ENCODE measurements around the gene HERPUD2.
A peak's percentile ranks its signal among the peaks of the same experiment; 100 is the strongest.
"Not testable (repeated sequence)": the region's sequence is repeated elsewhere in the genome, so short reads cannot be mapped to it uniquely, and the experiment has no call there.

Gene HERPUD2

DNA sequence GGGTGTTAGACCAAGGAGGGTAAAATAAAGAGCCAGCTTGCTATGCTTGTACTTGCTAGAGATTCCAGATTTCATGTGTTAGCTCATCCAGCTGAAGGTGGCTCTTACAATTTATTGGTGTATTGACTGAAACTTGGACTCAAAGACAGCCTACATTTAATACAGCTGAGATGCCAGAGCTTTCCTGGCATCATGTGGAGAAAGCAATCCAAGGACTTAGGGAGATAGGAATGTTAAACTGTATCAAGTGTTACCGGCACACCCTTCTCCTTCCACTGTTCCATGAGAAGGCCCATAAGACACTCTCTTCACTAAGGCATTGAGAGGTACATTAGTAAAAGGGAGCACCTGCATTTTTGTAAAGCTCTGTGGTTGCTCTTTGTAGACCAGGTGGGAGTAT lies 9.3 kb upstream of the HERPUD2 start:
- no peak overlapping the region for H3K4me3 ChIP-seq (ENCODE audit: low read length)
- H3K4me1 ChIP-seq (ENCODE audit: insufficient read depth, low read length): no peaks in the 10 kb centered on the region
- H2AFZ ChIP-seq (ENCODE audit: low read depth, low read length): no peak overlapping the region
- H3K36me3 ChIP-seq (ENCODE audit: insufficient read depth, low read length): no peaks in the 10 kb centered on the region
- H3K27me3 ChIP-seq (ENCODE audit: insufficient read depth, low read length): no peaks in the 10 kb centered on the region
- no peaks in the 10 kb centered on the region for H3K9me3 ChIP-seq (ENCODE audit: low read length)

DNA sequence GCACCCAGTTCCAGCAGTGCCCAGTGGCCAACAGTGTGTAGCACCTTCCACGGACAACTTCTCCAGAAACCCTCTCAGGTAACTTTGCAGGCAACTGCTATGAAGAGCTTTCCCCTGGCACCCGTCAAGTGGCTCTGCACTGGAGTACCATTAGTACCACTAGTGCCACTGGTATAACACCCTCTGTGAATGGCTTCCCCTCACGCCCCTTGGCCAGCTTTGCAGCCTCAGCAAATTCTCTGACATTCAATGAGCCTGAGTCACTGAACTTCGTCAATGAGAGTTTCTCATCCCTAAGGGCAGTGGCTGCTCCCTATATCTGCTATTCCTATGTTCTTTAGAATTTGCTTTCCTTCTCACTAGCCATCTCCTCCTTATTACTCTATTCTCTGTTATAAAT lies 7.6 kb upstream of the HERPUD2 start:
- Histone ChIP-seq H3K9me3 (ENCODE audit: low read length) (no peaks in the 10 kb centered on the region), H3K4me3 (ENCODE audit: low read length) (no peak overlapping the region), H3K4me1 (ENCODE audit: insufficient read depth, low read length) (no peaks in the 10 kb centered on the region), H2AFZ (ENCODE audit: low read depth, low read length) (no peak overlapping the region), H3K27me3 (ENCODE audit: insufficient read depth, low read length) (no peaks in the 10 kb centered on the region), H3K36me3 (ENCODE audit: insufficient read depth, low read length) (no peaks in the 10 kb centered on the region)

DNA sequence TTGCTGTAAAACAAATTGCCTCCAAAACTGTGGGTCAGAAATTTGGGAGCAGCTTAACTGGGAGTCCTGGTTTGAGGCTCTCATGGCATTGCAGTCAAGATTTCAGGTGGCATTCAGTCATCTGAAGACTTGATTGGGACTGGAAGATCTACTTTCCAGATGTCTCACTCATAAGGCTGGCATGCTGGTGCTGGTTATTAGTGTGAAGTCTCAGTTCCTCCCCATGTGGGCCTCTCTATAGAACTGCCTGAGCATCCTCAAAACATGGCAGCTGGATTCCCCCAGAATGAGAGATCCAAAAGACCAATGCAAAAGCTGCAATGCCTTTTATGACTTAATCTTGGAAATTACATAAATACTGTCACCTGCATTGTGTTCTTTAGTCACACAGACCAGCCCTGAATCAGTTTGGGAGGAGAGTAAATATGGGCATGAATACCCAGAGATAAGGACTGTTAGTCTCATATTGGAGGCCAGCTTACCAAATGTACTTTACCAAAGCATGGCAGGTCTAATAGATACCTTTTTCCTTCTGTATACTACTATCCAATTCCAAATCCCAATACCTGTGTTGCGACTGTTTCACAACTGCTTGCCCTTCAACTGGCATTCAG lies 6.5 kb upstream of the HERPUD2 start:
- Histone ChIP-seq H3K9me3 (ENCODE audit: low read length) (no peaks in the 10 kb centered on the region), H3K4me1 (ENCODE audit: insufficient read depth, low read length) (no peaks in the 10 kb centered on the region), H2AFZ (ENCODE audit: low read depth, low read length) (no peak overlapping the region), H3K27me3 (ENCODE audit: insufficient read depth, low read length) (no peaks in the 10 kb centered on the region), H3K4me3 (ENCODE audit: low read length) (no peak overlapping the region), H3K36me3 (ENCODE audit: insufficient read depth, low read length) (peaks cover 8% of the 10 kb centered on the region)

DNA sequence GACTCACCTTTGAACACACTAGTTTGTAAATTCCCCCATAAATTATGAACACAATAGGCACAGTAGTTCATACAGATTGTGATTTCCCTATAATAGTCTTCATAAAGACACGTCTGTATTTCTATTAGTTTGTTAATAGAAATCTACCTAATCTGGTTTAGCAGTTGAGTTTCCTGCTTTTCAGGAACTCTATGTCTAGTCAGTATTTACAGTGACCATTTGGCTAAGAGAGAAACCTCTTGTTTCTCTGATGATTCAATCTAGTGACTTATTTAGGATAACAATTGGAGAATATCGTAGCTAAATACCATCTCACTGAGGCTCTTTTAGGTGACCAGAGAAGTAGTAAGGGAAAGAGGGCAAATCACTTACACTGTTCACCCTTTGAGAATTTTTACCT lies 5.9 kb upstream of the HERPUD2 start:
- peaks cover 3% of the 10 kb centered on the region for H3K4me1 ChIP-seq (ENCODE audit: insufficient read depth, low read length)

DNA sequence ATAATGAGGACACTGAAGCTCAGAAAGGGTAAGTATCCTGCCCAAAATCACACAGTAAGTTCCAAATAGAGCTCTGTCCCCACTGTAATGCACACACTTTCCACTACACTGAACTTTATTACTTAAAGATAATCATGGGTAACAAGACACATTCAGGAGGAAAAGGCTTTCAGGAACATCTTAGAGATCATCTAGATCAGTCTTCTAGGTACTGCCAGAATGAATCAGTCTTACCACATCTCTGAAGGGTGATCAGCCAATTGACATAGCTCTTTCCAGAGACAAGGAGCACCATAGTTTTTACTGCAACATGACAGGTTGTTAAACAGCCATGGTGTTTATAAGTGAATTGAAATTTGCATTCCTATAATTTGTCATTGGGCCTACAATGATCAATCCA lies 5.4 kb upstream of the HERPUD2 start:
- H3K4me1 ChIP-seq (ENCODE audit: insufficient read depth, low read length): peaks cover 8% of the 10 kb centered on the region
- H3K27me3 ChIP-seq (ENCODE audit: insufficient read depth, low read length): no peaks in the 10 kb centered on the region
- H3K36me3 ChIP-seq (ENCODE audit: insufficient read depth, low read length): peaks cover 8% of the 10 kb centered on the region
- H2AFZ ChIP-seq (ENCODE audit: low read depth, low read length): no peak overlapping the region
- no peak overlapping the region for H3K4me3 ChIP-seq (ENCODE audit: low read length)
- H3K9me3 ChIP-seq (ENCODE audit: low read length): no peaks in the 10 kb centered on the region

More for the DNA sequence above, 5.9 kb upstream of the HERPUD2 start:
- Histone ChIP-seq H3K9me3 (ENCODE audit: low read length) (no peaks in the 10 kb centered on the region), H3K4me3 (ENCODE audit: low read length) (no peak overlapping the region), H3K27me3 (ENCODE audit: insufficient read depth, low read length) (no peaks in the 10 kb centered on the region), H2AFZ (ENCODE audit: low read depth, low read length) (no peak overlapping the region), H3K36me3 (ENCODE audit: insufficient read depth, low read length) (peaks cover 8% of the 10 kb centered on the region)

DNA sequence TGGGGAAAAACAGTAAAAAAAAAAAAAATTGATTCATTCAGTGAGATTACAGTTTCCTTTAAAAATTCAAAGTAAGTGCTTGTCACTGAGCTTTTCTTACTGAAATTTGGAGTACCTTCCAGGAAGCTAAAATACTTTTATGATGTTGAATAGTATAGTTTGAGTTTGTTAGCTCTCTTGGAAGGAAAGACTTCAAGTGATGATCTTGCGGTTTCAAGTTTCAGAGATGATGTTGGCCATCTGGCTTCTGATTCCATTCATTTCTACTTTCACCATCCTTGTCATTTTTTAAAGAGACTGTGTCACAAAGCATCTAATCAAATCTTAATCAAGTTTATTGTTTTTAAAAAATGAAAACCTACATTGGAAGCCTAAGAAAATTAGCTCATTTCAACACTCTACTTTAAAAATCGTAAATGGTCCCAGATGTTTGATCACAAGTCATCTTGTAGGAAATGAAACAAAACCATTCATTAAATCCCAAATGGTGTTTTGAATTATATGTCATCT lies 4.9 kb upstream of the HERPUD2 start:
- Histone ChIP-seq H3K27me3 (ENCODE audit: insufficient read depth, low read length) (no peaks in the 10 kb centered on the region), H3K4me3 (ENCODE audit: low read length) (no peak overlapping the region), H3K4me1 (ENCODE audit: insufficient read depth, low read length) (peaks cover 9% of the 10 kb centered on the region), H2AFZ (ENCODE audit: low read depth, low read length) (no peak overlapping the region), H3K36me3 (ENCODE audit: insufficient read depth, low read length) (peaks cover 8% of the 10 kb centered on the region), H3K9me3 (ENCODE audit: low read length) (no peaks in the 10 kb centered on the region)

DNA sequence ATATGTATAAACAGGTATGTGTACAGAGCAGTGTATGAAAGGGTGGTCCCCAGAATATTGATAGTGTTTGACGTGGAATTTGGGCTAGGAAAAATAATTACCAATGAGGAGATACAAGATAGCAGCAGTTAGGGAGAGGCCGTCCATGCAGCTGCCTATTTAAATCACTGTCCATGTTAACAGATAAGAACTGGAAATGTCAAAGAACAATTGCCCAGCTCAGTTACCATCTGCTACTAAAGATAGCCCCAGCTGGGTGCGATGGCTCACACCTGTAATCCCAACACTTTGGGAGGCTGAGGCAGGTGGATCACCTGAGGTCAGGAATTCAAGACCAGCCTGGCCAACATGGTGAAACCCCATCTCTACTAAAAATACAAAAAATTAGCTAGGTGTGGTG lies 3.4 kb upstream of the HERPUD2 start:
- H3K4me1 ChIP-seq (ENCODE audit: insufficient read depth, low read length): peaks cover 15% of the 10 kb centered on the region
- not testable (repeated sequence) for H3K4me3 ChIP-seq (ENCODE audit: low read length); H3K9me3 ChIP-seq (ENCODE audit: low read length); H3K36me3 ChIP-seq (ENCODE audit: insufficient read depth, low read length); H2AFZ ChIP-seq (ENCODE audit: low read depth, low read length); H3K27me3 ChIP-seq (ENCODE audit: insufficient read depth, low read length)

DNA sequence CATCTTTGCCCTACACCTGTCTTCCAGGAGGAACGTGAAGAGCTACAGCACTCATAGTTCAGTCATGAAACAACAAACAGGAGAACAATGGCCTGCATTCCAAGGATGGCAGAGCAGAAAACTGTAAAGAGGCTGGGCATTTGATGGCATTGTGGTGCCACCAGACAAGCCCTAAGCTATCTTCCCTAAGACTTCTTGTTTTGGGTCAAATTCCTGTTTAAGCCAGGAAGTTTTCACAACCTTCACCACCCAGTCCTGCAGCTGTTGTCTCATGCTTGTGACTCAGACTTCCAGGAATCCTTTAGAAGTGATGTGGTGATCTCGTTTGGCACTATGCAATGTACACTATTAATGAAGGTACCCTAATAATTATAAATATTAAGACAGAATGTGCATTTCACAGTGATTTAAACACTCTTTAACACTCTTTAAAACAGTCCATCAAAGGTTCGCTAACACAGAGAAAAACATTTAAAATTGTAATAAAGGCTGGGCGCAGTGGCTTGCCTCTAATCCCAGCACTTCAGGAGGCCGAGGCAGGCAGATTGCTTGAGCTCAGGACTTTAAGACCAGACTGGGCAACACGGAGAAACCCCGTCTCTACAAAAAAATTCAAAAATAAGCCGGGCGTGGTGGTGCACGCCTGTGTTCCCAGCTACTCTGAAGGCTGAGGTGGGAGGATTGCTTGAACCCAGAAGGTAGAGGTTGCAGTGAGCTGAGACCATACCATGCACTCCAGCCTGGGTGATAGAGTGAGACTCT lies 2.7 kb upstream of the HERPUD2 start:
- Histone ChIP-seq H3K36me3 (ENCODE audit: insufficient read depth, low read length) (peaks cover 8% of the 10 kb centered on the region), H3K9me3 (ENCODE audit: low read length) (no peaks in the 10 kb centered on the region), H3K4me3 (ENCODE audit: low read length) (no peak overlapping the region), H3K27me3 (ENCODE audit: insufficient read depth, low read length) (no peaks in the 10 kb centered on the region), H3K4me1 (ENCODE audit: insufficient read depth, low read length) (peaks cover 23% of the 10 kb centered on the region), H2AFZ (ENCODE audit: low read depth, low read length) (no peak overlapping the region)

DNA sequence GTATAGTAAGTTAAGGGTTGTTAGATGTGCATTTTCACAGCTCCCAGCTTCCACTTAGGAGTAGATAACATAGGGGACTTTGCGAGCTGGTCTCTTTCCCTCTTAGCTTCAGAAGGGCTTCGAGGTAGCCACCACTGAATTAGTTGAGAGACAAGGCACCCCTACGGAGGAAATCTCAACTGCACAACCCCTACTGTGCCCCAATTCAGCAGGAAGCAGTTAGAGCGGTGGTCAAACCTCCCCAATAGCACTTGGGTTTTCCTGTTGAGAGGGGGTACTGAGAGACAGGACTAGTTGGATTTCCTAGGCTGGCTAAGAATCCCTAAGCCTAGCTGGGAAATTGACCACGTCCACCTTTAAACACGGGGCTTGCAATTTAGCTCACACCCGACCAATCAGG lies 1.1 kb upstream of the HERPUD2 start:
- peak overlapping the region; percentile 89 for H3K4me3 ChIP-seq (ENCODE audit: low read length)
- peaks cover 16% of the 10 kb centered on the region for H3K36me3 ChIP-seq (ENCODE audit: insufficient read depth, low read length)
- H2AFZ ChIP-seq (ENCODE audit: low read depth, low read length): no peak overlapping the region
- peaks cover 34% of the 10 kb centered on the region for H3K4me1 ChIP-seq (ENCODE audit: insufficient read depth, low read length)
- no peaks in the 10 kb centered on the region for H3K9me3 ChIP-seq (ENCODE audit: low read length)
- H3K27me3 ChIP-seq (ENCODE audit: insufficient read depth, low read length): no peaks in the 10 kb centered on the region

DNA sequence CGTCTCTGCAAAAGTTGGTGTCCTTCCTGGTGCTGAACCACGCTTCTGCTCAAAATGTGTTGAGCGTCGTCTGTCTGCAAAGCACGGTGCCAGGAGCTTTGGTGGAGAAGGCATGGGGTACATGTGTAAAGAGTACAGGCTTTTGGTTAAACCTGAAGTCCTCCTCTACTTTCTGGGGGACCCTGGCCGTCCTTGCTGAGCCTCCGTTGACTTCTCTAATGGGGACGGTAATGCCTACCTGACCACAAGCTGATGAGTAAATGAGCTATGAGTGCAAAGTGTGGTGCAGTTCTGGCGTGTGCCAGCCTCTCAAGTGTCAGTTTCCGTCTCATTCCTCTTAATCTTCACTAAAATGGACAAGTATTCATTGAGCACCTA lies 527 bp upstream of the HERPUD2 start:
- peak overlapping the region; percentile 89 for H3K4me3 ChIP-seq (ENCODE audit: low read length)
- H2AFZ ChIP-seq (ENCODE audit: low read depth, low read length): peak overlapping the region; percentile 93
- H3K9me3 ChIP-seq (ENCODE audit: low read length): no peaks in the 10 kb centered on the region
- H3K36me3 ChIP-seq (ENCODE audit: insufficient read depth, low read length): peaks cover 19% of the 10 kb centered on the region
- peaks cover 34% of the 10 kb centered on the region for H3K4me1 ChIP-seq (ENCODE audit: insufficient read depth, low read length)
- H3K27me3 ChIP-seq (ENCODE audit: insufficient read depth, low read length): no peaks in the 10 kb centered on the region

DNA sequence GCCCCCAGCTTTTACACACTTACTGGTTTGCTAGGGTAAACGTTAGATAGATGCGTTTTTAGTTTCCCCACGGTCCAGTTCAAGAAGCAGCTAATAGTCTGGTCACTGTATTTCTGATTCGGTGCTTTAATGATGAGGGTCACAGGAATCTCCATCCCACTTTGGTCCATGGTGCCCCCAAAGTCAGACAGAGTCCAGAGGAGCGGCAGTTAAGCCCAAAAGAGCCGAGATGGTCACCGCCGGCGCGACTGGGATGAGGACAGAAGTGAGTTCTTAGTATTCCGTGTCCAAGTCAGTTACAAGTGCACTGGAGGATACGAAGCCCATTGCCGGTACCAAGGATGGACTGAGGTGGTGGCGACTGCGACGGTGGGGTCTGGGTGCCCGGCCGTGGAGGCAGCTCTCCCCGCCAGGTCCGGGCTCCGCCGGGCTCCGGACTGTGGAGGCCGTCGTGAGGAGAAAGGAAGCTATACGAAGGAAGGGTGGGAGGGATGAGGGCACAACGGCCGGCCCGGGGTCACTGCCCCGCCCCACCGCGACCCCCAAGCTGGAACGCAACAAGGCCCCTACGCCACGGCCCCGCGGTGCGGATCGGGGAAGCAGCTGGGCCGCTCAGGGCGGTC lies 663 bp downstream of the HERPUD2 start:
- Histone ChIP-seq H2AFZ (ENCODE audit: low read depth, low read length) (peak overlapping the region; percentile 93), H3K27me3 (ENCODE audit: insufficient read depth, low read length) (no peaks in the 10 kb centered on the region), H3K4me1 (ENCODE audit: insufficient read depth, low read length) (peaks cover 34% of the 10 kb centered on the region), H3K4me3 (ENCODE audit: low read length) (peak overlapping the region; percentile 89), H3K36me3 (ENCODE audit: insufficient read depth, low read length) (peaks cover 29% of the 10 kb centered on the region), H3K9me3 (ENCODE audit: low read length) (no peaks in the 10 kb centered on the region)

DNA sequence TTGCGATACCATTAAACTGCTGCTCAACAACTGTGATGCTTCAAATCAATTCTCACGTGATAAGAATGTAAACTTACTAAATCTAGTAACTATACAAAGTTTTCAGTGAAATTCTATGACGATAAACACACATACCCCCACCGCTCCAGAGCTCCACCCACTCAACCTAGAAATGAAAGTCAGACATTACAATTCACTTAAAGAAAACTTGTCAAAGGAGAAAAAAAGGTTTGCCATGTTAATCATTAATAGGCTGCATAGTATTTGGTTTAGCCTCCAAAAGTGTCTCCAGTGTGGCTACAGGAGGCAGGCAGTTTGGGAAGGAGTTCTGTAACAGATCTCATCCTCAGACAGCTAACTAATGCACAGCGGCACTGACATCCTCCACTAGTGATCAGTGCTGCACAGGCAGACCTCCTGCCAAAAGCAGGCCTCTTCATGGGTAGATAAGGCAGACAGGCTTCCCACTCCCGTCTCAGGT lies 3.1 kb downstream of the HERPUD2 start:
- no peak overlapping the region for H2AFZ ChIP-seq (ENCODE audit: low read depth, low read length)
- peak overlapping the region; percentile 89 for H3K4me3 ChIP-seq (ENCODE audit: low read length)
- H3K4me1 ChIP-seq (ENCODE audit: insufficient read depth, low read length): peaks cover 34% of the 10 kb centered on the region
- H3K27me3 ChIP-seq (ENCODE audit: insufficient read depth, low read length): no peaks in the 10 kb centered on the region
- no peaks in the 10 kb centered on the region for H3K9me3 ChIP-seq (ENCODE audit: low read length)
- peaks cover 25% of the 10 kb centered on the region for H3K36me3 ChIP-seq (ENCODE audit: insufficient read depth, low read length)

DNA sequence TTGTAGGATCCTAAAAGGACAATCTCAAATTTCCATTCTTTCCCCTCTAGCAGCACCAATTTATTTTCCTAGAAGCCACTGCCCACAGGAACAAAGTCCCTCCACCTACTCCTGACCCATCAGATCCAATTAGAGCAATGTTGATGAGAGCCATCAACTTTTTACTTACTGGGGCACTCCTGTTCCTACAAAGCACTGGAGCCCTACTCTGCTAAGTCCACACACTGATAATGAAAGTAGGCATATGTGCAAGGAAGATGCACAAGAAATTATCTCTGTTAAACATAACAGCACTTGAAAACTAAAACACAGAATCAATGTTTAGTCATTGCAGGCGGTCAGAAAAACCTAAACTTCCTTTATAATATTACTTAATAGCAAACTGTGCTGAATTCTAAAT lies 3.6 kb downstream of the HERPUD2 start:
- peaks cover 21% of the 10 kb centered on the region for H3K36me3 ChIP-seq (ENCODE audit: insufficient read depth, low read length)
- no peaks in the 10 kb centered on the region for H3K27me3 ChIP-seq (ENCODE audit: insufficient read depth, low read length)
- H3K9me3 ChIP-seq (ENCODE audit: low read length): no peaks in the 10 kb centered on the region
- H3K4me1 ChIP-seq (ENCODE audit: insufficient read depth, low read length): peaks cover 34% of the 10 kb centered on the region
- no peak overlapping the region for H2AFZ ChIP-seq (ENCODE audit: low read depth, low read length)
- peak overlapping the region; percentile 89 for H3K4me3 ChIP-seq (ENCODE audit: low read length)
